Karpas-422 (cell line): Measurements from ENCODE around the gene RFT1. TPM values are rescaled to one million over a fixed set of nuclear protein-coding genes. Genes with fewer than 3 reads are reported as not detected.
A peak's percentile ranks its signal among the peaks of the same experiment; 100 is the strongest.

Experiments used
- DNase-seq: peaks from one replicate; pipeline ENCODE4 v3.0.0-alpha.2; 2015
- H2AFZ ChIP-seq: fragments of 200-600 bp; sonication (generic); 2 replicates; pipeline ENCODE4 v1.6.1; 2014; ENCODE audit warnings: antibody characterized with exemption, low read length, mixed read lengths
- H3K27ac ChIP-seq: fragments of 200-600 bp; sonication (generic); 2 replicates; pipeline ENCODE4 v1.5.1; 2014; ENCODE audit warnings: mild to moderate bottlenecking, low read length, moderate library complexity
- H3K27me3 ChIP-seq: fragments of 200-600 bp; sonication (generic); 2 replicates; pipeline ENCODE4 v1.6.1; 2014; ENCODE audit warnings: low read length, mixed read lengths
- H3K36me3 ChIP-seq: fragments of 200-600 bp; sonication (generic); 2 replicates; pipeline ENCODE4 v1.6.1; 2014; ENCODE audit warnings: low read length, mixed read lengths; ENCODE audit not compliant: insufficient read depth
- H3K4me1 ChIP-seq: fragments of 200-600 bp; sonication (generic); 2 replicates; pipeline ENCODE4 v1.6.1; 2014; ENCODE audit warnings: mild to moderate bottlenecking, low read length, mixed read lengths
- H3K4me2 ChIP-seq: fragments of 200-600 bp; sonication (generic); 2 replicates; pipeline ENCODE4 v1.6.1; 2014; ENCODE audit warnings: low read length, low read depth, mild to moderate bottlenecking; ENCODE audit not compliant: poor library complexity, severe bottlenecking
- H3K4me3 ChIP-seq: fragments of 200-600 bp; sonication (generic); 2 replicates; pipeline ENCODE4 v1.5.1; 2014; ENCODE audit warnings: mild to moderate bottlenecking, antibody characterized with exemption, low read length, mixed read lengths
- H3K79me2 ChIP-seq: fragments of 200-600 bp; sonication (generic); 2 replicates; pipeline ENCODE4 v1.6.1; 2014; ENCODE audit warnings: mild to moderate bottlenecking, low read length, mixed read lengths
- H3K9ac ChIP-seq: fragments of 200-600 bp; sonication (generic); 2 replicates; pipeline ENCODE4 v1.6.0; 2014; ENCODE audit warnings: low read length
- H3K9me2 ChIP-seq: fragments of 200-600 bp; sonication (generic), shearing (Covaris generic); replicated peaks from 2 replicates; pipeline ENCODE4 v1.6.0; 2014; ENCODE audit warnings: mild to moderate bottlenecking, low read length, moderate library complexity; ENCODE audit not compliant: insufficient read depth
- H3K9me3 ChIP-seq: fragments of 300-700, 200-600 bp; sonication (generic); 2 replicates; pipeline ENCODE4 v1.6.1; 2014; ENCODE audit warnings: low read length, mixed read lengths
- H4K20me1 ChIP-seq: fragments of 200-600 bp; sonication (generic); 2 replicates; pipeline ENCODE4 v1.6.1; 2014; ENCODE audit warnings: mild to moderate bottlenecking, antibody characterized with exemption, low read length, low read depth; ENCODE audit not compliant: insufficient read depth
- total RNA-seq: library from RNA; depleted of rRNA; stranded (reverse); fragments of >200 nt; shearing (Covaris generic); gene quantifications from 2 replicates; pipeline ENCODE4 v1.2.3, GENCODE V29; 2014; ENCODE audit warnings: low replicate concordance

Gene RFT1
- total RNA-seq, 1 experiment from 2014 or later: 29.9 TPM

DNA sequence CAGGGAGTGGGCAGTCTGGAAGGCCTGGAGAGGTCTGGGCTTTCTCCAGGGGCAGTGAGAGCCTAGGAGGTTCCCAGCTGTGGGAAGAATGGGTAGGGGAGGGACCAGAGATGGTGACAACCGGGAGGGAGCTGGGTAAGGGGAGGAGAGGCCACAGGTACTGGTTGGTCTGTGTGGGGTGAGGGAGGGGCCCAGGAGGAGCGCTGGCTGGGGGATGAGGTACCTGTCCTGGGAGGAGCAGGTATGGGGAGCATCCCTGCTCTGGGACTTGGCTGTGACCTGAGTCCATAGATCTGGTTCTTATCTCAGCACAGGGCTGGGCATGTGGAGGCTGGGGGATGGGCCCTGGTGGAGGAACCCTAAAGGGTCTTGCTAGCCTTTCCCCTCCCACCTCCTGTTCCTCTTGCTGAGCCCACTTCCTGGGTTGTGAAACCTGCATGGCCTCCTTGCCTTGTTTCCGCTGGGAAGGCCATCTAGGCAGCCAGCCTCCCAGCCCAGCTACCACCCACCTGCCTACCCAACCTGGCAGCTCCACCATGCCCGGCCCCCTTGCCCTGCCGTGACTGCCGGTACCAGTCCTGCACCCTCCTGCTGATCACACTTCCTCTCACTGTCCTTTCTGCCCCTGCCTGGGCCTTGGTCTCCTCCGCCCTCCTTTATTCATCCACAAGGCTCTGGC lies 41.7 kb upstream of the RFT1 start:
- peak; percentile 67 for DNase-seq
- H3K4me2 ChIP-seq: peak overlapping the region; percentile 72
- H3K27me3 ChIP-seq: no peaks in the 10 kb centered on the region
- no peaks in the 10 kb centered on the region for H3K9me2 ChIP-seq
- peaks cover 100% of the 10 kb centered on the region for H3K4me1 ChIP-seq
- peak overlapping the region; percentile 97 for H3K27ac ChIP-seq
- H3K9ac ChIP-seq: peak overlapping the region; percentile 79
- H2AFZ ChIP-seq: no peak overlapping the region
- peaks cover 93% of the 10 kb centered on the region for H3K79me2 ChIP-seq
- H3K9me3 ChIP-seq: no peaks in the 10 kb centered on the region
- peaks cover under 1% of the 10 kb centered on the region; the same call in 1 of the 2 replicates for H4K20me1 ChIP-seq
- H3K36me3 ChIP-seq: peaks cover 15% of the 10 kb centered on the region
- H3K4me3 ChIP-seq: peak overlapping the region; percentile 61; the same call in 1 of the 2 replicates

DNA sequence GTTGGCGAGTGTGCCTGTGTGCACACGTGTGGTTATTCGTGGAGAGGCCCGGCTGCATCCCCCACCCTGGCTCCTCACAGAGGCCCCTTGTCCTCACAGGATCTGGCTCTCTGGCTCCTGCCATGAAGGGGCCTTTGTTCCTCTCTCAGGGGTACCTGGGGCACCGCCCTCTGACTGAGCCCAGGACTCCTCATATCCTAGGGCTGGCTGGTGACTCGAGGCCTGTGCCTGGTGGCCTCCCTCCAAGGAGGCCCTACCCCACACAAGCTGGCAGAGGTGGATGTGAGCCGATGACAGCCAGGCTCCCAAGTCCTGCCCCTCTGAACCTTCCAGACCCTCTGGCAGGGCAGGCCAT lies 40.8 kb upstream of the RFT1 start:
- no peaks in the 10 kb centered on the region for H3K9me2 ChIP-seq
- peak overlapping the region; percentile 79 for H3K9ac ChIP-seq
- no peaks in the 10 kb centered on the region for H3K27me3 ChIP-seq
- peaks cover 93% of the 10 kb centered on the region for H3K79me2 ChIP-seq
- peaks cover 8% of the 10 kb centered on the region; the same call in 1 of the 2 replicates for H4K20me1 ChIP-seq
- H3K4me2 ChIP-seq: peak overlapping the region; percentile 72
- H3K4me3 ChIP-seq: peak overlapping the region; percentile 61
- H2AFZ ChIP-seq: no peak overlapping the region
- peak overlapping the region; percentile 97 for H3K27ac ChIP-seq
- no peaks in the 10 kb centered on the region for H3K9me3 ChIP-seq
- DNase-seq: peak; percentile 67
- H3K36me3 ChIP-seq: peaks cover 11% of the 10 kb centered on the region
- H3K4me1 ChIP-seq: peaks cover 100% of the 10 kb centered on the region

GRCh38 chr3:53170325-53171063 lies 40.3 kb upstream of the RFT1 start:
- H2AFZ ChIP-seq: no peak overlapping the region
- peak; percentile 76 for DNase-seq
- H3K4me2 ChIP-seq: peak overlapping the region; percentile 72
- H3K79me2 ChIP-seq: peaks cover 93% of the 10 kb centered on the region
- peak overlapping the region; percentile 97 for H3K27ac ChIP-seq
- H3K9ac ChIP-seq: peak overlapping the region; percentile 79
- no peaks in the 10 kb centered on the region for H3K9me2 ChIP-seq
- peaks cover 100% of the 10 kb centered on the region for H3K4me1 ChIP-seq
- H3K4me3 ChIP-seq: peak overlapping the region; percentile 61
- H3K9me3 ChIP-seq: no peaks in the 10 kb centered on the region
- no peaks in the 10 kb centered on the region for H3K27me3 ChIP-seq
- peaks cover 10% of the 10 kb centered on the region; the same call in 1 of the 2 replicates for H4K20me1 ChIP-seq
- peaks cover 7% of the 10 kb centered on the region for H3K36me3 ChIP-seq

DNA sequence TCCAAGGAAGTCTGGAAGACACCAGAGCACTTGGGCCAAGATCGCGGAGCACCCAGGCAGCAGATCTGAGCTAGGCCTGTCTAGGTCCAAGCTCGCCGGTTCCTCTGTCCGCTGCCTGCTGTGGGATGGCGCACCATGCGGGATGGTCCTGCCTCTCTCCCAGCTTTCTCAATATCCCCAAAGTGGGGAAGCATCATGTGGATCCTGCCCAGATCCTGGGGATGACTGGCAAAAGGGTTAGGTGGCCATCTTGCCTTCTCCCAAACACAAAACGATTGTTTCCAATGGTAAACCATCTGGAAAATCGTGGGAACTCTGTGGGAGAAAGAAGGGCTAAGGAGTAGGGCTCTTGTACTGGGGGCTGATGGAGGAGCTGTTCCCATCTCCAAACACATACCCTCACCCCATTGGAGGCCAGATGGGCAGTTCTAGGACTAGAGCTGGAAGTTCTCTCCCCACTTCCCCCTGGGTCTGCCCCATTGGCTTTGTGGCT lies 39.6 kb upstream of the RFT1 start:
- Histone ChIP-seq H4K20me1 (peaks cover 10% of the 10 kb centered on the region; the same call in 1 of the 2 replicates), H3K9me3 (no peaks in the 10 kb centered on the region), H2AFZ (no peak overlapping the region), H3K4me2 (peak overlapping the region; percentile 72), H3K9ac (peak overlapping the region; percentile 79), H3K36me3 (peaks cover 5% of the 10 kb centered on the region; the same call in 1 of the 2 replicates), H3K9me2 (no peaks in the 10 kb centered on the region), H3K4me1 (peaks cover 100% of the 10 kb centered on the region), H3K27ac (peak overlapping the region; percentile 97), H3K79me2 (peaks cover 93% of the 10 kb centered on the region), H3K27me3 (no peaks in the 10 kb centered on the region), H3K4me3 (peak overlapping the region; percentile 61)
- DNase-seq: no peak

DNA sequence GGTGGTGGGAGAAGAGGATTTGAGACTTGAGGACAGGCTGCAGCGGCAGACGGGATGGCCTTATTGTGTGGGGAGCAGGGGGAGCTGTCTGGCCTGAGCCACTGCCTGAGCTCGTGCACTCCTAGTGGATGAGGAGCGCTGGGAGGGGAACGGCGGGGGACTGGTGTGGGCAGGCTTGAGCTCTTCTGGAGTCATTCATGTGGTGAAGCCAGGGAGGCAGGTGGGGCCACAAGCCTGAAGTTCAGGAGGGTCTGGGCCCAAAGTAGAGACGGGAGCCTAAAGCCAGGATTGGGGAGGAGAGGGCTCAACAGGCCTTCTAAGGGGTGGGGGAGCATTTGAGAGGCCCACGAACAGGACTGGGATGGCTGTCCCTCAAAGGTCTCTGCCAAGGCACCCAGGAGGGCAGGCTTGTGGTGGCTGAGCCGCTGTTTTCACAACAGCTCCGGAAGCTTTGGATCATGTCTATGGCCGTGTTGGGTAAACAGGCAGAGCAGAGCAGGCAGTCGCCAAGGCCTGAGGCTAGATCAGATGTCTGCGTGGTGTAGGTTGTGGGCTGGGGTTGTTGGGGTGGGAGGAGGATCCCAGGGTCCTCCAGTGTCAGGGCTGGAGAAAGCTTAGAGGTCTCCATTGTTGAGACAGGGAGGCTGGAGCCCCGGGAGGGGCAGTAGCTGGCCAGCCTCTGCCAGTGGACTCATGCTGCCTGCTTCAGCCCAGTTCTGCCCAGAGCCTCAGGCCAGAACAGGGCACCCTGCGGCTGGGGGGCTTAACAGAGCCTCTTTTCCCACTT lies 39.0 kb upstream of the RFT1 start:
- Histone ChIP-seq H3K4me1 (peaks cover 100% of the 10 kb centered on the region), H3K27me3 (no peaks in the 10 kb centered on the region), H3K79me2 (peaks cover 93% of the 10 kb centered on the region), H3K9me3 (no peaks in the 10 kb centered on the region), H3K9ac (peak overlapping the region; percentile 79), H3K36me3 (peaks cover 5% of the 10 kb centered on the region; the same call in 1 of the 2 replicates), H3K4me3 (peak overlapping the region; percentile 61), H3K27ac (peak overlapping the region; percentile 97), H3K9me2 (no peaks in the 10 kb centered on the region), H2AFZ (no peak overlapping the region), H4K20me1 (peaks cover 10% of the 10 kb centered on the region; the same call in 1 of the 2 replicates), H3K4me2 (peak overlapping the region; percentile 72)
- DNase-seq: peak; percentile 76

DNA sequence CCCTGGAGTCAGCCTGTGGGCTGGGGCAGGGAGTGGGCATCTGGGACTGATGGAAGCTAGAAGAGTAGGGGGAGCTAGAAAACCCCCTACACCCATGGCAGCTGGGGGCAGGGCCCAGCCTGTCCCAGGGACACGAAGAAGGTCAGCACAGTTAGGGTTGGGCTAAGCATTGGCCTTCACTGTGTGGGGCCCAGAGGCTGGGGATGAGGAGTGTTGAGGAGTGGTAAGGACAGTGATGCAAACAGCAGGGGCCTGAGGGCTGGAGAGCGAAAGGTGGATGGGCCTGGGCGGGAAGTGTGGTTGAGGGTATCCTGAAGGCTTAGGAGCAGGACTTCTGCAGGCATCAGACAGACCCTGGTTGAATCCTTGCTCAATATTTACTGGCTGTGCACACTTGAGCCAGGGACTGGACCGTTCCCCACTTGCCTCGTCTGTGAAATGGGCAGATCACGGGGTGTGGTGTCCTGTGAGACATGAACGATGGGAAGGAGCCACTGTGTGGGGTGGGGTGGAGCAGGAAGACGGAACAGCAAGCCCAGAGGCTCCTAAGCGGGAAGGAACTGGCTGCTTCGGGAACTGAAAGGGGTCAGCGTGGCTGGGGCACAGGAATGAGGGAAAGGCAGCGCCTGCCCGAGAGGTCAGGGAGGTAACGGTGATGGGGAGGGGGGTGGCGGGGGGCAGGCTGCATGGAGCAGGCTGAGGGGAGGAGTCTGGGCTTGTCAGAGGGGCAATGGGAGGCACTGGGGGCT lies 38.1 kb upstream of the RFT1 start:
- Histone ChIP-seq H3K27me3 (no peaks in the 10 kb centered on the region), H3K79me2 (peaks cover 93% of the 10 kb centered on the region), H3K4me2 (peak overlapping the region; percentile 72), H3K36me3 (no peaks in the 10 kb centered on the region), H3K9me3 (no peaks in the 10 kb centered on the region), H3K27ac (peak overlapping the region; percentile 97), H3K4me3 (peak overlapping the region; percentile 61), H3K4me1 (peaks cover 100% of the 10 kb centered on the region), H3K9ac (peak overlapping the region; percentile 79), H2AFZ (no peak overlapping the region), H3K9me2 (no peaks in the 10 kb centered on the region), H4K20me1 (peaks cover 19% of the 10 kb centered on the region; the same call in 1 of the 2 replicates)
- DNase-seq: no peak

- H3K9me3 ChIP-seq: no peaks in the 10 kb centered on the region
- peak overlapping the region; percentile 79 for H3K9ac ChIP-seq
- peak; percentile 93 for DNase-seq
- H4K20me1 ChIP-seq: peaks cover 26% of the 10 kb centered on the region; the same call in 1 of the 2 replicates
- H2AFZ ChIP-seq: no peak overlapping the region
- peak overlapping the region; percentile 97 for H3K27ac ChIP-seq
- no peaks in the 10 kb centered on the region for H3K27me3 ChIP-seq
- H3K9me2 ChIP-seq: no peaks in the 10 kb centered on the region
- H3K4me3 ChIP-seq: peak overlapping the region; percentile 61
- H3K36me3 ChIP-seq: no peaks in the 10 kb centered on the region
- H3K4me1 ChIP-seq: peaks cover 100% of the 10 kb centered on the region
- peak overlapping the region; percentile 72 for H3K4me2 ChIP-seq
- H3K79me2 ChIP-seq: peaks cover 93% of the 10 kb centered on the region
Measured at GRCh38 chr3:53167418-53168174, 37.4 kb upstream of the RFT1 start.
